Spleen (tissue), 7 donors: ENCODE measurements around the gene KRTAP12-1.
"Not testable (repeated sequence)": the region's sequence is repeated elsewhere in the genome, so short reads cannot be mapped to it uniquely, and the experiment has no call there.

Experiments
- POLR2A ChIP-seq, 3 donors: fragments of 450-650 bp; IDR thresholded peaks; one replicate each; pipeline ENCODE4 v1.5.1; 2017; ENCODE audit warnings: antibody characterized with exemption in 3 of 3, mild to moderate bottlenecking in 1 of 3
- TF ChIP-seq, protein P1 (sequence below), 11 experiments: fragments of 200-600 bp in 7 of 11; fragments of 450-650 bp in 4 of 11; sonication (generic) in 4 of 11; IDR thresholded peaks in 8 of 11; conservative IDR thresholded peaks in 3 of 11; 1 replicate in 7 of 11; 2 replicates in 4 of 11; pipeline versions ENCODE4 v1.4.0 to v1.8.0; 2016 to 2021; ENCODE audit warnings: antibody characterized with exemption in 11 of 11, inconsistent platforms in 4 of 11, mild to moderate bottlenecking in 1 of 11
- donor health status: DM: no; HTN: no; CAD: no; lungs with moderate emphysema.
- donor health status: DM: no; HTN: no; CAD: no.
- donor health status: DM: no; HTN: no; CAD: no.

DNA sequence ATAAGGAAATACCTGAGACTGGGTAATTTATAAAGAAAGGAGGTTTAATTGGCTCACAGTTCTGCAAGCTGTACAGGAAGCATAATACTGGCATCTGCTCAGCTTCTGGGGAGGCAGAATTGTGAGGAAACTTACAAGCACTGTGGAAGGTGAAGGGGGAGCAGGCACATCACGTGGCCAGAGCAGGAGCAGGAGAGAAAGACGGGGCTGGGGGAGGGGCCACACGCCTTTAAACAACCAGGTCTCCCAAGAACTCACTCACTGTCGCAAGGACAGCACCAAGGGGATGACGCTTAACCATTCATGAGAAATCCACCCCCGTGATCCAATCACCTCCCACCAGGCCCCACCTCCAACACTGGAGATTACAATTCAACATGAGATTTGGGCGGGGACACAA lies 20.4 kb downstream of the KRTAP12-1 start:
- TF ChIP-seq, protein P1, sequence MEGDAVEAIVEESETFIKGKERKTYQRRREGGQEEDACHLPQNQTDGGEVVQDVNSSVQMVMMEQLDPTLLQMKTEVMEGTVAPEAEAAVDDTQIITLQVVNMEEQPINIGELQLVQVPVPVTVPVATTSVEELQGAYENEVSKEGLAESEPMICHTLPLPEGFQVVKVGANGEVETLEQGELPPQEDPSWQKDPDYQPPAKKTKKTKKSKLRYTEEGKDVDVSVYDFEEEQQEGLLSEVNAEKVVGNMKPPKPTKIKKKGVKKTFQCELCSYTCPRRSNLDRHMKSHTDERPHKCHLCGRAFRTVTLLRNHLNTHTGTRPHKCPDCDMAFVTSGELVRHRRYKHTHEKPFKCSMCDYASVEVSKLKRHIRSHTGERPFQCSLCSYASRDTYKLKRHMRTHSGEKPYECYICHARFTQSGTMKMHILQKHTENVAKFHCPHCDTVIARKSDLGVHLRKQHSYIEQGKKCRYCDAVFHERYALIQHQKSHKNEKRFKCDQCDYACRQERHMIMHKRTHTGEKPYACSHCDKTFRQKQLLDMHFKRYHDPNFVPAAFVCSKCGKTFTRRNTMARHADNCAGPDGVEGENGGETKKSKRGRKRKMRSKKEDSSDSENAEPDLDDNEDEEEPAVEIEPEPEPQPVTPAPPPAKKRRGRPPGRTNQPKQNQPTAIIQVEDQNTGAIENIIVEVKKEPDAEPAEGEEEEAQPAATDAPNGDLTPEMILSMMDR (IDR thresholded peaks at IDR 0.05 in 8 of 11, conservative IDR thresholded peaks at IDR 0.05 in 3 of 11) = not testable (repeated sequence)
- TF ChIP-seq POLR2A (IDR thresholded peaks at IDR 0.05) = not testable (repeated sequence)
